ENCODE data around the gene RRP12.
"Not testable (repeated sequence)": the region's sequence is repeated elsewhere in the genome, so short reads cannot be mapped to it uniquely, and the experiment has no call there.

Gene RRP12, protein sequence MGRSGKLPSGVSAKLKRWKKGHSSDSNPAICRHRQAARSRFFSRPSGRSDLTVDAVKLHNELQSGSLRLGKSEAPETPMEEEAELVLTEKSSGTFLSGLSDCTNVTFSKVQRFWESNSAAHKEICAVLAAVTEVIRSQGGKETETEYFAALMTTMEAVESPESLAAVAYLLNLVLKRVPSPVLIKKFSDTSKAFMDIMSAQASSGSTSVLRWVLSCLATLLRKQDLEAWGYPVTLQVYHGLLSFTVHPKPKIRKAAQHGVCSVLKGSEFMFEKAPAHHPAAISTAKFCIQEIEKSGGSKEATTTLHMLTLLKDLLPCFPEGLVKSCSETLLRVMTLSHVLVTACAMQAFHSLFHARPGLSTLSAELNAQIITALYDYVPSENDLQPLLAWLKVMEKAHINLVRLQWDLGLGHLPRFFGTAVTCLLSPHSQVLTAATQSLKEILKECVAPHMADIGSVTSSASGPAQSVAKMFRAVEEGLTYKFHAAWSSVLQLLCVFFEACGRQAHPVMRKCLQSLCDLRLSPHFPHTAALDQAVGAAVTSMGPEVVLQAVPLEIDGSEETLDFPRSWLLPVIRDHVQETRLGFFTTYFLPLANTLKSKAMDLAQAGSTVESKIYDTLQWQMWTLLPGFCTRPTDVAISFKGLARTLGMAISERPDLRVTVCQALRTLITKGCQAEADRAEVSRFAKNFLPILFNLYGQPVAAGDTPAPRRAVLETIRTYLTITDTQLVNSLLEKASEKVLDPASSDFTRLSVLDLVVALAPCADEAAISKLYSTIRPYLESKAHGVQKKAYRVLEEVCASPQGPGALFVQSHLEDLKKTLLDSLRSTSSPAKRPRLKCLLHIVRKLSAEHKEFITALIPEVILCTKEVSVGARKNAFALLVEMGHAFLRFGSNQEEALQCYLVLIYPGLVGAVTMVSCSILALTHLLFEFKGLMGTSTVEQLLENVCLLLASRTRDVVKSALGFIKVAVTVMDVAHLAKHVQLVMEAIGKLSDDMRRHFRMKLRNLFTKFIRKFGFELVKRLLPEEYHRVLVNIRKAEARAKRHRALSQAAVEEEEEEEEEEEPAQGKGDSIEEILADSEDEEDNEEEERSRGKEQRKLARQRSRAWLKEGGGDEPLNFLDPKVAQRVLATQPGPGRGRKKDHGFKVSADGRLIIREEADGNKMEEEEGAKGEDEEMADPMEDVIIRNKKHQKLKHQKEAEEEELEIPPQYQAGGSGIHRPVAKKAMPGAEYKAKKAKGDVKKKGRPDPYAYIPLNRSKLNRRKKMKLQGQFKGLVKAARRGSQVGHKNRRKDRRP (N-terminal part only)

DNA sequence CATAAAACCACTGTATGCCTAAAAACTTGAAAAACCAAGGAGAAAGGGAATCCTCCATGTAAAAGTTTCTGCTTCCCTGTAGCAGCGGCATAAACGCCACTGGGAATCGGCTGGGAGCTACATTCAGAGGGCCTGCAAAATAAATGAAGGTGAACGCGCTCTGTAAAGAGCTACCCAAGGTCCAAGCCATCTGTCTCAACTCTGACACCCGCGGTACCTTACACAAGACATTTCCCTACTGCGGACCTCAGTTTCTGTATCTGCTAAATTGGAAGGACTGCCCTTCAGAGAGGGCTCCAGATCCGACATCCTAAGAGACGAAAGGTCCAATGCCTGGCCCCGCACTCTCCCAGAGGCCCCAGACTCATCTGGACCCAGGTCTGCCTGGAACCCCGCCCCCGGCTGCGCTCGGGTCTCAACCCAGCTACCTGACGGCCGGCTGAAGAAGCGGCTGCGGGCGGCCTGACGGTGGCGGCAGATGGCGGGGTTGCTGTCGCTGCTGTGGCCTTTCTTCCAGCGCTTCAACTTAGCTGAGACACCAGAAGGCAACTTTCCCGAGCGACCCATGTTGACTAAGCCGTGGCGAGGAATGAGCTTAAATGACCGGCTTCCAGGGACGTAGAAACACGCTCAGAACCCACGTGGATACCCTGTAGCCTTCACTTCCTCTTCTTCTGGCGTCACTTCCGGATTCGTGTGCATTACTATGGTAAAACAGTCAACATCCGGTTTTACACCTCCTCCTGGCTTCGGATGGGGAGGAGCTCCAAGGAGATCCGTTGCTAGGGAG lies at the start of gene RRP12:
Gene RRP12, minus strand, starts transcription at position 676 of the 790 bp plus-strand sequence. Its CDS starts 109 bp downstream, at position 567.
- DNase-seq (ENCODE audit: low read depth in 2 of 3, low spot score in 1 of 3), result peak; percentile 72 to 81 (median 73)

DNA sequence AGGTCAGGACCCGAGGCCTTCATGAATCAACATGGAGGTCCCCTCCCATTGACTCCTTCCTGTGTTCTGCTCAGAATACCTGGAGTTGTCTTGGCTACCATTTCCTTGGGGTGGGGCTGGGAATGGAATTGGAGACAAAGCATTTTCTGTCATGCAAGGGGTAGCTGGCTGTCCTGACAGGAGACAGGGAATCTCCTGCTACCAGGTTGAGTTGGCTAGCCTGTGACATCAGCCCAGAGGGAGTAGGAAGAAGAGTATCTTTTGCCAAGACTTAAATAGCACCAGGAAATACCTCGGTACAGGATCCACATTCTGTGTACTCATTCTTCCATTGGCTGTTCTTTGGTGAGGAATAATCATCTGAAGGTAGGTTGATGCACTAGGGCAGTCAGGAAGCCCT lies 49.7 kb upstream of the RRP12 start:
- no peak for DNase-seq (ENCODE audit: low read depth in 2 of 3, low spot score in 1 of 3)

DNA sequence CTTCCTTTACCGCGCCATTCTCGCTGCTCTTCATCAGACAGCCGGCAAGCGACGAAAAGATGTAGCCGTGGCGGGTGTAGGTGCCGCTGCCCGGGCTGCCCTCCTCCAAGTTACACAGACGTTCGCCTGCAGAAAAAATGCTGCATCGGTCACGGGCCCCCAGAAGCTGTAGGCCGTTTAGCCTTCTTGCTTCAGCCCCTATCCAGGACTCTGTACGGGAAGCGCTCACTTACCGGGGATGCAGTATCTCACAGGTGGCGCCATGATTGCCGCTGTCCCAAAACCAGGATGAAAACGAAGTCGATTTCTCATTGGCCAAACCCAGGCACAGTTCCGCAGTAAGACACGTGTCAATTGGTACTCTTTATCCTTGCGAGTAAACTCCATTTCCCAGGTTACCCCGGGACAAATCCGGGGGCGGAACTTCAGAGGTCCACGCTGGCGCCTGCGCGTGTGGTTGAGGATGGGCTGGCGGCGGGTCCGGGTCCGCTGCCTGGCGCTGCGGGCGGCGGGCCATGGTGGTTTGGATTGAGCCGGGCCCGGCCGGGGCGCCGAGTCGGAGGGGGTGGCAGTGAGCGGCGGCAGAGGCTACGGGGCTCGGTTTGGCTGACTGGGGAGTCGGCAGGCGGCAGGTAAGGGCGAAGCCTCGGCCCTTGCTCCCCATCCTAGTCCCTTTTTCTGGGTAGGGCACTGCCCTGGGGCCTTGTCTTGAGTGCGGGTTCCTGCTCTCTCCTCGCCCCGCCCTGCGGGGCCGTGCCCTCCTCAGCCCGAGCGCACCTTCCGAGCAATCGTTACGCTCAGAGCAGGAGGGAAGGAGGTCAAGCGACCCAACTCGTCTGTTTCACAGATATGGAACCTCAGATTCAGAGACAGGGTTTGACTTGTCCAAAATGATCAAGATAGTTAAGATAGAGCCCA lies 44.8 kb upstream of the RRP12 start, which contains the start of the genes EXOSC1 and ZDHHC16:
Gene EXOSC1, minus strand, starts transcription at position 285 of the 918 bp plus-strand sequence. Its CDS starts 21 bp downstream, at position 264.
Gene ZDHHC16, plus strand, starts transcription at position 454 of the 918 bp plus-strand sequence. CDS start 5,501 bp downstream, outside the sequence.
- peak; percentile 87 to 93 (median 91) for DNase-seq (ENCODE audit: low read depth in 2 of 3, low spot score in 1 of 3)

DNA sequence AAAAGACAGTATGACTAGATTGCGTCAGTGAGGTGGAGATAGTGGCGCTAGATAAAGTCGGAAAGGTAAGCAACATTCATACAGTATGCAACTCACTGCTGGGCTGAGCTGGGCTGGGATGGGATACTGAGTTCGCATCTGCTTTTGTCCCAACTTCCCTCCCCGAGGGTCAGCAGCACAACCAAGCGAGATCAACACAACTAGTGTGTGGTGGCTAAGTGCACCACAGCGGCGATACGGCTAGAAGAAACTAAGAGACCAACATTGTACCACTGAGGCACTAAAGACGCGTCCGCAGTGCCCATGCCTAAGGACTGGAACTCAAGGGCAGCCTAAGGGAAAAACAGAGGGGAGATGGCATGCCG lies 44.2 kb upstream of the RRP12 start:
- no peak for DNase-seq (ENCODE audit: low read depth in 2 of 3, low spot score in 1 of 3)

DNA sequence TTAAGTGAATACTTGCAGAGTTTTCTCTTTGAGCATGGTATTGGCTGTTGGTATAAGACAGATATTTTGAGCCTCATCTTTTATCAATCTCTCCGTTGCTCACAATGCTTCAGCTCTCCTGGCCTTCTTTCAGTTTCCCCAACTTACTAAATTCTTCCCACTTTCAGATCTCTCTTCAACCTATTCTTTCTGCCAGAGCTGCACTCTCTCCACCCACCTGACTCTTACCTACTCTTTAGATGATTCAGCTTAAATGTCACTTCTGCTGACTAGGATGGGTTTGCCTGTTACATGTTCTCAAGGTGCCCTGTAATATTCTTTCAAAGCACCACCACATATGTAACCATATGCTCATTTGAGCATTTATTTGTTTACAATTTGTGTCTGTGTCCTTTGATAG lies 43.1 kb upstream of the RRP12 start:
- DNase-seq (ENCODE audit: low read depth in 2 of 3, low spot score in 1 of 3), result no peak

DNA sequence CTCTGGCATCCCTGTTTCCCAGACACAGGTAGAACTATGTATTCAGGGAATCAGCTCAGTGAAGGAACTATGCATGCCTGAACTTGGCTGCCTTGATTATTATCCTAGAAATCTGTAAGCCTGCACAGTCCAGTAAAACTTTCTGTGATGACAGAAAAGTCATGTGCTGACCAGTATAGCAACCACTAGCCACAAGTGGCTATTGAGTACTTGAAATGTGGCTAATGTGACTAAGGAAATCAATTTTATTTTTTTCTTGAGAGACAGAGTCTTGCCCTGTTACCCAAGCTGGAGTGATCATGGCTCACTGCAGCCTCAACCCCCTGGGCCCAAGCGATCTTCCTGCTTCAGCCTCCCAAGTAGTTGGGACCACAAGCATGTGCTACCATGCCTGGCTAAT lies 41.1 kb upstream of the RRP12 start:
- no peak for DNase-seq (ENCODE audit: low read depth in 2 of 3, low spot score in 1 of 3)

DNA sequence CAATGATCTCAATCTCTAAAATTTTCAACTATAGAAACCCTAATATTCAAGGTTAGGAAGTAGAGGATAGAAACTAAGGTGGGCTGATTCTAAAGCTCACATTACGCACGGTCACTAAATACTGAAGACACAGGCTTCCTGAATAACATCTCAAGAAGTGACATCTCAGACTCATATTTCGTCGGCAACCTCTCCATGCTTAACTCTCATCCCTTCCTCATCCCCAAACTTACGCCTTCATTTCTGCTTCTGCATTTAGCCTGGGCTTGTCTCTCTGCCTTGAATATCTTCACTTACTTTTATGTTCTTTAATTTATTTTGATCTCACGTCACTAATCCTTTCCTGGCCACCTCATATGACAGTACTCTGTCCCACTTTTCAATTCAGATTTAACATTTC lies 34.1 kb upstream of the RRP12 start:
- DNase-seq (ENCODE audit: low read depth in 2 of 3, low spot score in 1 of 3), result no peak

DNA sequence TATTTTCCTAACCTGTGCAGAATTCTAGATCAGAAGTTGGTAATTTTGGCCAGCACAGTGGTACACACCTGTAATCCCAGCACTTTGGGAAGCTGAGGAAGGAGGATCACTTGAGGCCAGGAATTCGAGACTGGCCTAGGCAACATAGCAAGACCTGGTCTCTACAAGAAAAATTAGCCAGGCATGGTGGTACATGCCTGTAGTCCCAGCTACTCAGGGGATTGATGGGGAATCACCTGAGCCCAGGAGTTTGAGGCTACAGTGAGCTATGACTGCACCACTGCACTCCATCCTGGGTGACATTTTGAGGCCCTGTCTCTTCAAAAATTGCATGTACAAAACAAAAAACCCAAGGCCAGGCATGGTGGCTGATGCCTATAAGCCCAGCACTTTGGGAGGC lies 33.4 kb upstream of the RRP12 start:
- DNase-seq (ENCODE audit: low read depth in 2 of 3, low spot score in 1 of 3), result no peak

DNA sequence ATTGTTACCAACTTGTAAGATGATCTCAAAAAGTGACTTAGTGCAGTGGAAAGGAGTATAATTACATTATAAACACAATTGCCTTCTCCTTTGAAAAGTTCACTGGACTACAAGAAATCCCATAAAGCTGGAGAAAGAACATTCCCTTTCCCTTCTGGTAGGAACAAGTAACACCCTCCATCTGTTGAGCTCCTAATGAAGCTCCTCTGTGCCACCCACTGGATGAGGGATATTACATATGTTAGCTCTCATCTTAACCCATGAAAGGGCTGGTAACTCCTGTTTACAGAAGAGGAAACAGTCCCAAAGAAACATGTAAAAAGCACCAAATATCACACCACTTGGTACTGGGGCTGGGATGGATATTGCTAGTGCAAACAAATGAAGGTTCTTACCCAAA lies 32.9 kb upstream of the RRP12 start:
- DNase-seq (ENCODE audit: low read depth in 2 of 3, low spot score in 1 of 3), result no peak

DNA sequence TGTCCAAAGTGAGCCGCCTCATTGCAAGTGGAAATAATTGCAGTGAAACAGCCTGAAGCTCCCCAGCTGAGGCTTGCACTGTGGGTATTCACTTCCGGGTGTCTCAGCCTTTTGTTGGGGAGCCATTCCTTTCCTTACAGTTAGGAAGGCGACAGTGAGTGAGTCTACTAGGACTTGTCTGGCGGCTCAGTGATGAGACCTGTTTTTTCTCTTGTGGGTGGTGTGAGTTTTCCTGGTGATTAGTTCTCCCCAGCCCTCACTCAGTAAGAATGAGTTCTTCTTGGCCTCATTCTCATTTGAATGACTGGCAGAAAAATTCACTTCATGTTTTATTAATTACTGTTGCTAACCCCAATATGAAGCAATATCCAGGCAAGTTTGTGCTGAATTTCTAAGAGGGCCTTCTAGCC lies 27.4 kb upstream of the RRP12 start:
- no peak for DNase-seq (ENCODE audit: low read depth in 2 of 3, low spot score in 1 of 3)

DNA sequence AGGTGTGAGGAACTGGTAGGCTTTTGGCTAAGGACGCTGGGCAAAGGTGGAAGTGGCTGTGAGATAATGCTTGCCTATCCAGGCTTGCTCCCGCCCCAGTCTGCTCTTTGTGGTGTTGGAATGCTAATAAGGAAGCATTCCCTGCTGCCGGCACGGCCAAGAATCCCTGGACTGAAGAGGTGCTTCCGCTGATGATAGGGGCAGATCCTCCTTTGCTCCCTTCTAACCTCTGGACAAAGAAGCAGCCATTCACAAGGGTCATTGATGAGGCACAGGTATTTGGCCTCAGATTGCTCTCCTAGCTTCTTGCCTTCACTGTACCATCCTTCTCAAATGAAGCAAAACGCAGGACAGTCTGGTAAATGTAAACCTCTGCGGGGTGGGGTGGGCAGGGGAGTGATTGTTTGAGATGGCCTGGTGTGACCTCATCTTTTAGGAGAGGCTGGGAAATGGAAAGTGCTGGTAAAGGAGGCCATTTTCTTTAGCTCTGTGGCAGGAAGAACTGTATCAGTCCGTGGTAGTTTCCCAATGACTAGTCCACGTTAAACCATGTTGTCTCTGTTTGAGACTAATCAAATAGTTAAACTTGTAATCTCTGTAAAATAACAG lies 26.5 kb upstream of the RRP12 start:
- no peak for DNase-seq (ENCODE audit: low read depth in 2 of 3, low spot score in 1 of 3)

DNA sequence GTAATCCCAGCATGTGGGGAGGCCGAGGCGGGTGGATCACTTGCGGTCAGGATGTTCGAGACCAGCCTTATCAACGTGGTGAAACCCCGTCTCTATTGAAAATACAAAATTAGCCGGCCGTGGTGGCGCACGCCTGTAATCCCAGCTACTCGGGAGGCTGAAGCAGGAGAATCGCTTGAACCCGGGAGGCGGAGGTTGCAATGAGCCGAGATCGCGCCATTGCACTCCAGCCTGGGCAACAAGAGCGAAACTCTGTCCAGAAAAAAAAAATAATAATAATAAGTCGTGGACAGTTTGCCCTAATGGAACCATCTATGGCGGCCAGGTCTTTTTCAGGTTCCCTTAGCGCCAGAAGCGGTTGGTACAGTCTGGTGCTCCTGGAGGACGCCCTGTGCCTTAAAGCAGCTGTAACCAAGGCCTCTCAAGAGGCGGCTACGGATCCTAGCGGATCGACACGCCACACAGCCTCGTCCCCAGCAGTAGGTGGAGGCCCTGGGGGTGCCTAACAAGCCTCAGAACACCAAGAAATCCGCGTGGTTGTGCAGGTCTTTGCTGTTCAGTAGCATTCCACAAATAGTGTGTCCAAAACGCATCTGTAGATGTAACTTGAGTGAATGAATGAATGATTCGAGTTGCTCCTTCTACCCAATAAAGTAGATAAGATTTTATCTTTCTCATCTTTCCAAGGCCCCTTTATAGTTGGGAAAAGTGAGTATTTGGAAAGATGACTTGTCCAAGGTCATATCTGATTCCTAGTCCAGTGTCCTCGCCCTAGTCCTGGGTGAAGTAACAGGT lies 25.8 kb upstream of the RRP12 start:
- no peak for DNase-seq (ENCODE audit: low read depth in 2 of 3, low spot score in 1 of 3)

DNA sequence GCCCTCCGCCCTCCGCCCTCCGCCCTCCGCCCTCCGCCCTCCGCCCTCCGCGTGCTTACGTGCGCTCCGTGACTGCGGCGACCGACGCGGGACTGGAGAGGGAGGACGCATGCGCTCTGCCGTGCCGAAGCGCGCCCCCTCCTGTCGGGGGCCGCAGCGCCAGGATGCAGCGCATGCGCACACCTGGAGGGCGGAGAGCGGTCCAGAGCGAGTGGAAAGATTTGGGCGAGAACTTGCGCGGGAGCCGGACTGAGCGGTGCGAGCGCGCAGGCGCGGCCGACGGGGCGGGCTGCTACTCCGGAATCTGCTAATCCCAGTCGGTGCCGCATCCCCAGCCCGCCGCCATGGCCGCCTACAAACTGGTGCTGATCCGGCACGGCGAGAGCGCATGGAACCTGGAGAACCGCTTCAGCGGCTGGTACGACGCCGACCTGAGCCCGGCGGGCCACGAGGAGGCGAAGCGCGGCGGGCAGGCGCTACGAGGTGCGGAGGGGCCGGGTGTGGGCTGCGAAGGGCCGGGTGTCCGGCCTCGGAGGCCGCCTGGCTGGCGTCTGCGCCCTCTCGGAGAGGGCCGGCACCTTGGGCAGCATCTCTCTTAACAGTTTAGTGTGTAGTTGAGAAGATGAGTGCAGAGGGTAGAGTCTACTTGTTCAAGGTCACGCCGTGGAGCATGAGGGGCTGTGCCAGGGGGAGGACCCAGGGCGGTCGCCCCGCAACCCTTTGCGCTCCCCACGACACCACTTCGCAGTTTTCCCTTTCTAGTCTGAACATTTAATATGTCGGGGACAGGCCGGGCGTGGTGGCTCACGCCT lies 25.0 kb upstream of the RRP12 start, which contains the start of gene PGAM1:
Gene PGAM1, plus strand, starts transcription at position 228 of the 812 bp plus-strand sequence. Its CDS starts 117 bp downstream, at position 345.
- peak; percentile 87 to 94 (median 93) for DNase-seq (ENCODE audit: low read depth in 2 of 3, low spot score in 1 of 3)

DNA sequence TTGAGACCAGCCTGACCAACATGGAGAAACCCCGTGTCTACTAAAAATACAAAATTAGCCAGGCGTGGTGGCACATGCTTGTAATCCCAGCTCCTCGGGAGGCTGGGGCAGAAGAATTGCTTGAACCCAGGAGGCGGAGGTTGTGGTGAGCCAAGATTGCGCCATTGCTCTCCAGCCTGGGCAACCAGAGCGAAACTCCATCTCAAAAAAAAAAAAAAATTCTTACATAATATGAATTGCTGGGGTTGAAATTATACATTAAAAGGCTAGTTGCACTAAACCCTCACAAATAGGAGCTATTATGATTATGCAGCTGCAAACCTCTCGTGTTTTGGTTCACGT lies 22.6 kb upstream of the RRP12 start:
- not testable (repeated sequence) for DNase-seq (ENCODE audit: low read depth in 2 of 3, low spot score in 1 of 3)

DNA sequence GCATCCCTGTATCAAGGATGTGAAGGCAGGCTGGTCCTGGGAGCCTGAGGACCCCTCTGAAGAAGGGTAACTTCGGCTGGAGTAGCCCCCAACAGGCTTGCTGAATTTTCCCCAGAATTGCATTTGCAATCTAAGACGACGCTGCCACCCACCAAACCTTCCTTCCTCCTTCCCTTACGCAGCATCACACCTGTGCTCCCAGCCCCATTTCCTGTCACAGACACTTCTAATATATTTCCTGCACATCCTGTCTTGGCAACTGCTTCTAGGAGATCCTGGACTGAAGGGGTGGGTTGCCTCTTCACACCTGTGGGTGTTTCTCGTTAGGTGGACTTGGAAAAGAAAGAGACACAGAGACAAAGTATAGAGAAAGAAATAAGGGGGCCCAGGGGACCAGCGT lies 15.4 kb upstream of the RRP12 start:
- DNase-seq (ENCODE audit: low read depth in 2 of 3, low spot score in 1 of 3), result no peak

DNA sequence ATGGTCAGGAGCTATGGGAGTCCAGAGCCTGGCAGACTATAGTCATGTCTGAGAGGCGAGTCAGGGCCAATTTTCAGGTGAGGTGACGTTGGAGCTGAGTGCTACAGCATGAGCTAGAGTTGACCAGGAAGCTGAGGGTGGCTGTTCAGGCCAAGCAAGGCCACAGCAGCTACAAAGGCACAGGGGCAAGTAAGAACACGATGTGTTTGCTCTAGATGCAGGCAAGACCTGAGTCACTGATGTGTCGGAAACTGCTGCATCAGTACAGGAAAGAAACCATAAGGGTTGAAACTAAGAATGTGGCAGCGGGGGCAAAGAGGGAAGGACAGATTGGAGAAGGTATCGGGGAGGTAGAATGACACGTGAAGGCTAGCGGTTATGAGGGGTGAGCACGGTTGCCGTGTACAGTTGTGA lies 11.8 kb upstream of the RRP12 start:
- peak; percentile 66 to 76 (median 71) for DNase-seq (ENCODE audit: low read depth in 2 of 3, low spot score in 1 of 3)

DNA sequence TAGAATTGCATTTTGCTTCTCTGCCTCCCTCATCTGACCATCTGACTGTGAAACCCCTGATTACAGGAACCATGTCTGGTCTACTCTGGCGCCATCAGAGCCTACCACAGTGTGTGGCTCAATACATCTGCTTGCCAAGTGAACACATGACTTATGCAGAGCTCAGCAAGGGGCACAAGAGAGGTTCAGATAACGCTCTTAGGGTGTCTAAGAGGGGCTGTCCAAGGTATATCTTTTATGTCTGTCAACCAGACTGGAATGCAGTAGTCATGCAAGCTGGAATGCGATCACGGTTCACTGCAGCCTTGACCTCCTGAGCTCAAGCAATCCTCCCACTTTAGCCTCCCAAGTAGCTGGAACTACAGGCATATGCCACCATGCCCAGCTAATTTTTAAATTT lies 10.3 kb upstream of the RRP12 start:
- DNase-seq (ENCODE audit: low read depth in 2 of 3, low spot score in 1 of 3), result no peak

Measured in stimulated activated CD4-positive, alpha-beta T cell treated with anti-CD3 and anti-CD28 coated beads, Interleukin-12 subunit alpha, Interleukin-12 subunit beta, amount 100 ng/mL, for 48 hours (primary cell).